NT2/D1 (cell line): ENCODE measurements around the gene SCAMP4.

Experiments
- SUZ12 ChIP-seq: IDR thresholded peaks from 2 replicates; pipeline ENCODE4 v1.6.1; 2011; ENCODE audit not compliant: insufficient read length, insufficient read depth; ENCODE audit errors: extremely low read depth
- ZNF274 ChIP-seq: IDR thresholded peaks from 2 replicates; pipeline ENCODE4 v1.6.1; 2011; ENCODE audit warnings: mild to moderate bottlenecking, low read depth, low read length

DNA sequence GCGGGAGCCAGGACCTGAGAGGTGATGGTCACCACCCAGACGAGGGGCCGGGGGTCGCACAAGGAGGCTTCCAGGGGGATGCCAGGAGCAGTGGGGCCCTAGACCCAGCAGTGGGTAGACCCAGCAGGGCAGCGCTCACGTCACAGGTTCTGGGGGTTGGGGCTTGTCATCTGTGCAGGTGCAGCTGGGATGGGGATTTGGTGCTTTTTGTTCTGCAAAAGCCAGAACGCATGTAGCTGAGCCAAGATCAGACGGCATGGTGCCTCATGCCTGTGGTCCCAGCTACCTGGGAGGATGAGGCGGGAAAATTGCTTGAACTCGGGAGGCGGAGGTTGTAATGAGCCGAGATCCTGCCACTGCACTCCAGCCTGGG is 50.9 kb downstream of the SCAMP4 start:
- TF ChIP-seq ZNF274: no peak
- no peak for TF ChIP-seq SUZ12
